Tibial nerve (tissue), 4 donors: ENCODE results near the gene TOP1. TPM values are rescaled to one million over a fixed set of nuclear protein-coding genes. Genes with fewer than 3 reads are reported as not detected.

Experiments
- DNase-seq, 2 donors: peaks; one replicate each; pipeline ENCODE4 v3.0.0-alpha.2; 2019; ENCODE audit warnings: low spot score in 2 of 2
- H3K27ac ChIP-seq, 4 donors: fragments of 200-600 bp; sonication (generic) in 3 of 4; one replicate each; pipeline ENCODE4 v1.5.1; 2017 to 2019; ENCODE audit warnings: mild to moderate bottlenecking in 1 of 4
- H3K27me3 ChIP-seq, 2 donors: fragments of 200-600 bp; sonication (generic) in 1 of 2; one replicate each; pipeline versions ENCODE4 v1.5.1 to v1.6.0; 2017 to 2019
- H3K36me3 ChIP-seq, 3 donors: fragments of 200-600 bp; sonication (generic); one replicate each; pipeline ENCODE4 v1.5.1; 2018 to 2019
- H3K4me1 ChIP-seq, 4 donors: fragments of 200-600 bp; sonication (generic) in 3 of 4; one replicate each; pipeline ENCODE4 v1.5.1; 2017 to 2019
- H3K4me3 ChIP-seq, 4 donors: fragments of 200-600 bp; sonication (generic) in 3 of 4; one replicate each; pipeline ENCODE4 v1.5.1; 2017 to 2019; ENCODE audit warnings: mild to moderate bottlenecking in 1 of 4, moderate library complexity in 1 of 4
- H3K9me3 ChIP-seq, 4 donors: fragments of 200-600 bp; sonication (generic) in 3 of 4; one replicate each; pipeline ENCODE4 v1.5.1; 2017 to 2019
- CTCF ChIP-seq, 5 experiments: fragments of 200-600 bp in 3 of 5; fragments of 450-650 bp in 2 of 5; sonication (generic) in 3 of 5; IDR thresholded peaks; one replicate each; pipeline ENCODE4 v1.5.1; 2016 to 2019; ENCODE audit warnings: antibody characterized with exemption in 5 of 5, mild to moderate bottlenecking in 3 of 5, moderate library complexity in 2 of 5
- EP300 ChIP-seq, 2 donors: sonication (generic); formaldehyde crosslinking; IDR thresholded peaks; one replicate each; pipeline ENCODE4 v1.6.1; 2017; ENCODE audit warnings: antibody characterized with exemption in 2 of 2, mild to moderate bottlenecking in 1 of 2
- POLR2A ChIP-seq, 2 donors: fragments of 450-650 bp; IDR thresholded peaks; one replicate each; pipeline ENCODE4 v1.6.1; 2017; ENCODE audit warnings: antibody characterized with exemption in 2 of 2, mild to moderate bottlenecking in 2 of 2, moderate library complexity in 2 of 2
- WGBS, 2 donors: methylation state at CpG; one replicate each; pipeline ENCODE4 v1.1.5; 2018; 5-methylcytosine and 5-hydroxymethylcytosine counted together
- total RNA-seq, 4 donors: library from RNA; depleted of rRNA; stranded (reverse); fragments of >200 nt; gene quantifications; one replicate each; pipeline ENCODE4 v1.1.0, GENCODE V29; 2016

TOP1 gene
- total RNA-seq = 10 to 100 TPM; 17.9 to 29.1 (median 23.1) TPM

DNA sequence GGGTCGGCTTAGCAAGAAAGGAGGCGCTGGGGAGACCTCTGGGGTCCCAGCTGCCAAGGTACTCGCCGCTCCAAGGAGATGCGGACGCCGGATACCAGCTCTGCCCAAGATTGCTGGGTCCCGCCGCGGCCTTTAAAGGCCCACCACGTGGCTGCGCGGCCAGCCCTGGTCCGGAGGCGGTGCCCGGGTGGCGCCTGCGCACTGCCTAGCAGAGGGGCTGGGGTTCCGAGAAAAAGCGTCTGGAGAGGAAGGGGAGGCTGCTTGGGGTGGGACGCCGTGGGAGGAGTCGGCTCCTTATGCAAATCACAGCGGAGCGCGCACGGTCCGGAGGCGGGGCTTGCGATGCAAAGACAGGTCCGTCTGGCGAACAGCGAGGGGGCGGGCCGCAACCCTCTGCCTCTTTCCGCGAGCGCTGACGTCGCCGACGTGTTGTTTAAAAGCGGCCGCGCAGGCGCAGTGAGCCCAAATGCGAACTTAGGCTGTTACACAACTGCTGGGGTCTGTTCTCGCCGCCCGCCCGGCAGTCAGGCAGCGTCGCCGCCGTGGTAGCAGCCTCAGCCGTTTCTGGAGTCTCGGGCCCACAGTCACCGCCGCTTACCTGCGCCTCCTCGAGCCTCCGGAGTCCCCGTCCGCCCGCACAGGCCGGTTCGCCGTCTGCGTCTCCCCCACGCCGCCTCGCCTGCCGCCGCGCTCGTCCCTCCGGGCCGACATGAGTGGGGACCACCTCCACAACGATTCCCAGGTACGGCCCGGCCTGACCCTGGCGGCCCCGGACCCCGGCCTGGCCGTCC is at the start of gene TOP1:
TOP1 (plus strand) TSS at position 464 of the 791 bp plus-strand sequence; CDS start at position 710, 246 bp downstream.
- peaks cover 0 to 46% (median 18%) of the 10 kb centered on the region in 4 donors for H3K4me1 ChIP-seq
- H3K4me3 ChIP-seq = peak within 1 kb of the TSS; percentile 77 to 99 (median 90)
- peak; percentile 99 to 100 for DNase-seq
- peak; percentile 96 to 99 for TF ChIP-seq POLR2A (IDR thresholded peaks at IDR 0.05)
- peak in 1 of 5 experiments; percentile 43 for TF ChIP-seq CTCF (IDR thresholded peaks at IDR 0.05)
- TF ChIP-seq EP300 (IDR thresholded peaks at IDR 0.05) = peak; percentile 98 to 100
- no peaks in the 10 kb centered on the region for H3K9me3 ChIP-seq
- H3K36me3 ChIP-seq = no peaks in the 10 kb centered on the region
- no peaks in the 10 kb centered on the region for H3K27me3 ChIP-seq
- 0% methylated on average over 43 to 47 of the region's 85 CpGs for WGBS, 2 donors
- peak within 1 kb of the TSS; percentile 96 to 100 (median 98) for H3K27ac ChIP-seq

- 86 to 87% methylated on average over 2 of the region's 2 CpGs for WGBS, 2 donors
- Histone ChIP-seq H3K4me3 (no peak overlapping the region), H3K4me1 (no peaks in the 10 kb centered on the region), H3K9me3 (peaks cover 0 to 28% (median 8%) of the 10 kb centered on the region in 4 donors), H3K27ac (no peak overlapping the region), H3K27me3 (no peaks in the 10 kb centered on the region), H3K36me3 (no peaks in the 10 kb centered on the region)
- DNase-seq = no peak
- TF ChIP-seq POLR2A (IDR thresholded peaks at IDR 0.05) (no peak), CTCF (IDR thresholded peaks at IDR 0.05) (no peak), EP300 (IDR thresholded peaks at IDR 0.05) (no peak)
Observed at GRCh38 chr20:40979247-40979646, 49.4 kb upstream of the TOP1 start.

- peaks cover 0 to 28% (median 8%) of the 10 kb centered on the region in 4 donors for H3K9me3 ChIP-seq
Observed at GRCh38 chr20:40980106-40980827, 48.4 kb upstream of the TOP1 start.

DNA sequence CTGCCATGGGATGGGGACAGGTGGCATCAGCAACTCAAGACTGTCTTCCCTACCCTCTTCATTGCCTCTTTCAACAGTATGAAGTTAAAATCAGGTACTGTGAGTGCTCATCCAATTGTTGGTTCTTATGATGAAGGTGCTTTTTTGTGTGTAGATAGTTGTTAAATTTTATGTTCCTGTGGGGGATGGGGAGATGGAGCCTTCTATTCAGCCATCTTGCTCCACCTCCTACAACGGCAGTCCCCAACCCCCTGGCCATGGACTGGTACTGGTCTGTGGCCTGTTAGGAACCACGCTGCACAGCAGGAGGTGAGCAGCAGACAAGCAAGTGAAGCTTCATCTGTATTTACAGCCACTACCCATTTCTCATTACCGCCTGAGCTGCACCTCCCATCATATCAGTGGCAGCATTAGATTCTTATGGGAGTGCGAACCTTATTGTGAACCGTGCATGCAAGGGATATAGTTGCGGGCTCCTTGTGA is 47.8 kb upstream of the TOP1 start:
- no peak for TF ChIP-seq EP300 (IDR thresholded peaks at IDR 0.05)
- no peak for TF ChIP-seq CTCF (IDR thresholded peaks at IDR 0.05)
- TF ChIP-seq POLR2A (IDR thresholded peaks at IDR 0.05) = no peak
- Histone ChIP-seq H3K4me3 (no peak overlapping the region), H3K4me1 (no peaks in the 10 kb centered on the region), H3K36me3 (no peaks in the 10 kb centered on the region), H3K27me3 (no peaks in the 10 kb centered on the region), H3K27ac (no peak overlapping the region), H3K9me3 (peaks cover 0 to 27% (median 8%) of the 10 kb centered on the region in 4 donors)
- no peak for DNase-seq
- 89 to 90% methylated on average over 6 of the region's 6 CpGs for WGBS, 2 donors

More at GRCh38 chr20:40980106-40980827, 48.4 kb upstream of the TOP1 start:
- Histone ChIP-seq H3K27me3 (no peaks in the 10 kb centered on the region), H3K4me1 (no peaks in the 10 kb centered on the region), H3K36me3 (no peaks in the 10 kb centered on the region), H3K4me3 (no peak overlapping the region), H3K27ac (no peak overlapping the region)
- no peak for DNase-seq
- TF ChIP-seq POLR2A (IDR thresholded peaks at IDR 0.05) = no peak
- TF ChIP-seq EP300 (IDR thresholded peaks at IDR 0.05) = no peak
- no peak for TF ChIP-seq CTCF (IDR thresholded peaks at IDR 0.05)
- WGBS, 2 donors = 89 to 92% methylated on average over 4 of the region's 4 CpGs
